Stomach (tissue), 9 donors: ENCODE data around the gene RAB8B. TPM values are rescaled to one million over a fixed set of nuclear protein-coding genes. Genes with fewer than 3 reads are reported as not detected.

ENCODE experiments used
- DNase-seq, 2 donors: peaks; one replicate each; pipeline versions ENCODE4 v3.0.0 to v3.0.0-alpha.2; 2013 to 2019
- H3K27ac ChIP-seq, 5 donors: fragments of 200-600 bp in 4 of 5; sonication (generic) in 4 of 5; one replicate each; pipeline ENCODE4 v1.5.1; 2013 to 2019; ENCODE audit warnings: mild to moderate bottlenecking in 1 of 5, moderate library complexity in 1 of 5
- H3K27me3 ChIP-seq, 3 donors: fragments of 200-600 bp; sonication (generic); one replicate each; pipeline ENCODE4 v1.5.1; 2017 to 2019; ENCODE audit warnings: mixed run types in 1 of 3
- H3K36me3 ChIP-seq, 4 donors: fragments of 200-600 bp; sonication (generic); 1 replicate in 3 of 4; 2 replicates in 1 of 4; pipeline ENCODE4 v1.5.1; 2016 to 2019
- H3K4me1 ChIP-seq, 4 donors: fragments of 200-600 bp; sonication (generic); one replicate each; pipeline ENCODE4 v1.5.1; 2016 to 2019
- H3K4me3 ChIP-seq, 4 donors: fragments of 200-600 bp; sonication (generic) in 3 of 4; one replicate each; pipeline ENCODE4 v1.5.1; 2016 to 2019; ENCODE audit warnings: mild to moderate bottlenecking in 1 of 4
- H3K9me3 ChIP-seq, 4 donors: fragments of 200-600 bp; sonication (generic); one replicate each; pipeline ENCODE4 v1.5.1; 2016 to 2019
- CTCF ChIP-seq, 7 experiments: fragments of 450-650 bp in 4 of 7; fragments of 200-600 bp in 3 of 7; sonication (generic) in 3 of 7; IDR thresholded peaks; one replicate each; pipeline ENCODE4 v1.5.1; 2016 to 2019; ENCODE audit warnings: antibody characterized with exemption in 7 of 7, control low read depth in 2 of 7, mild to moderate bottlenecking in 1 of 7
- EP300 ChIP-seq: sonication (generic); formaldehyde crosslinking; IDR thresholded peaks from one replicate; pipeline ENCODE4 v1.6.1; 2017; ENCODE audit warnings: antibody characterized with exemption
- POLR2A ChIP-seq, 4 donors: fragments of 450-650 bp; IDR thresholded peaks; one replicate each; pipeline ENCODE4 v1.6.1; 2016; ENCODE audit warnings: antibody characterized with exemption in 4 of 4, control low read depth in 2 of 4, mild to moderate bottlenecking in 1 of 4, moderate library complexity in 1 of 4
- POLR2AphosphoS5 ChIP-seq, 3 donors: sonication (generic); formaldehyde crosslinking; IDR thresholded peaks; one replicate each; pipeline ENCODE4 v1.6.1; 2016; ENCODE audit warnings: antibody characterized with exemption in 3 of 3
- WGBS, 5 donors: extraction: QIAGEN DNeasy Blood & Tissue Kit in 3 of 5; methylation state at CpG; one replicate each; pipeline versions ENCODE4 v1.1.5 to v1.1.7; 2013 to 2018; 5-methylcytosine and 5-hydroxymethylcytosine counted together
- intact Hi-C: fragments of 100-400 bp; cut with DNase I; formaldehyde crosslinking; loops from one replicate; pipeline ENCODE4 v1.15.1; 2023; ENCODE audit warnings: low total_unique reads
- polyA plus RNA-seq, 3 donors: library from polyadenylated mRNA; stranded (reverse); fragments of 200-250 nt; gene quantifications; one replicate each; pipeline ENCODE4 v1.2.3, GENCODE V29; 2013
- total RNA-seq, 5 donors: library from RNA; depleted of rRNA; stranded (reverse); fragments of >200 nt; gene quantifications; one replicate each; pipeline versions ENCODE4 v1.1.0 to v1.2.3, GENCODE V29; 2014 to 2016
- donor health status: healthy with polysubstance abuse.
- donor health status: Bipolar disorder and iron deficiency.
- donor health status: healthy.

The RAB8B gene
- total and polyA plus RNA-seq, 8 donors: 2.0 to 103 (median 13.5) TPM

DNA sequence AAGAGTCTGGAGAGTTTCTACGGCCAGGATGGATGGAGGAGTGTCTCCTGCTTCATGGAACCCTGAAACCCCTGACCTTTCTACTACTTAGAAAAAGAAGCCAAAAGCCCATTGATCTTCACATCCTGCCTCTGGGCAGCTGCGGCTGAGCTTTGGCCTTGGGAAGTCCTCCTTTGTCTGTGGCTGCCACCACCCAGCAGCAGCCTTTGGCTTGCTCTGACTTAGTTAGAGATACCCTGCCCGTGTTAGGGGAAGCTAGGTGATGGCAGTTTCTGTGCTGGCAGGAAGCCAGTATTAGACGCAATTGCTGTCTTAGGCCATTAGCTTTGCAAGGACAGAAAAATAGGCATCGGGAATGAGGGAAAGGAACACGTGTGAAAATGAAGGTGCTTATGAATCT is 106.8 kb downstream of the RAB8B start:
- Histone ChIP-seq H3K4me1 (peaks cover 0 to 17% (median 1%) of the 10 kb centered on the region in 4 donors), H3K4me3 (no peak overlapping the region), H3K27me3 (no peaks in the 10 kb centered on the region), H3K9me3 (no peaks in the 10 kb centered on the region), H3K27ac (no peak overlapping the region), H3K36me3 (peaks cover 3 to 44% (median 30%) of the 10 kb centered on the region in 4 donors)
- DNase-seq: peak in 1 of 2 donors; percentile 53
- 67 to 81% (median 79%) methylated on average over 6 of the region's 6 CpGs for WGBS, 5 donors
- intact Hi-C loops: loop anchor here (10.0 kb wide), 1 partner anchor 99 kb away; no protein-coding TSS in a partner anchor
- TF ChIP-seq CTCF (IDR thresholded peaks at IDR 0.05): no peak
- TF ChIP-seq EP300: no peak
- no peak for TF ChIP-seq POLR2A (IDR thresholded peaks at IDR 0.05)
- TF ChIP-seq POLR2AphosphoS5 (IDR thresholded peaks at IDR 0.05): no peak

- intact Hi-C loops: loop anchor here (10.0 kb wide), 1 partner anchor 95 kb away; no protein-coding TSS in a partner anchor
- Histone ChIP-seq H3K27me3 (no peaks in the 10 kb centered on the region), H3K4me3 (no peak overlapping the region), H3K9me3 (no peaks in the 10 kb centered on the region), H3K36me3 (peaks cover 11 to 67% (median 59%) of the 10 kb centered on the region in 4 donors), H3K4me1 (peaks cover 0 to 5% (median 0%) of the 10 kb centered on the region in 4 donors), H3K27ac (no peak overlapping the region)
- DNase-seq: no peak
- TF ChIP-seq EP300 (no peak), POLR2A (IDR thresholded peaks at IDR 0.05) (no peak), CTCF (IDR thresholded peaks at IDR 0.05) (no peak), POLR2AphosphoS5 (IDR thresholded peaks at IDR 0.05) (no peak)
- 88 to 91% (median 90%) methylated on average over 7 of the region's 7 CpGs for WGBS, 5 donors
Observed at GRCh38 chr15:63299943-63300575, 110.7 kb downstream of the RAB8B start.

- H3K4me1 ChIP-seq: peaks cover 0 to 5% (median 0%) of the 10 kb centered on the region in 4 donors
- no peaks in the 10 kb centered on the region for H3K9me3 ChIP-seq
- TF ChIP-seq POLR2AphosphoS5 (IDR thresholded peaks at IDR 0.05) (no peak), POLR2A (IDR thresholded peaks at IDR 0.05) (no peak), CTCF (IDR thresholded peaks at IDR 0.05) (no peak), EP300 (no peak)
- H3K27me3 ChIP-seq: no peaks in the 10 kb centered on the region
- no peak overlapping the region for H3K4me3 ChIP-seq
- H3K36me3 ChIP-seq: peaks cover 14 to 76% (median 68%) of the 10 kb centered on the region in 4 donors
- 36 to 86% (median 60%) methylated on average over 1 of the region's 1 CpG for WGBS, 5 donors
- intact Hi-C loops: no loop called here
- H3K27ac ChIP-seq: no peak overlapping the region
- peak in 1 of 2 donors; percentile 36 for DNase-seq
Observed at GRCh38 chr15:63301088-63301487, 111.7 kb downstream of the RAB8B start.

DNA sequence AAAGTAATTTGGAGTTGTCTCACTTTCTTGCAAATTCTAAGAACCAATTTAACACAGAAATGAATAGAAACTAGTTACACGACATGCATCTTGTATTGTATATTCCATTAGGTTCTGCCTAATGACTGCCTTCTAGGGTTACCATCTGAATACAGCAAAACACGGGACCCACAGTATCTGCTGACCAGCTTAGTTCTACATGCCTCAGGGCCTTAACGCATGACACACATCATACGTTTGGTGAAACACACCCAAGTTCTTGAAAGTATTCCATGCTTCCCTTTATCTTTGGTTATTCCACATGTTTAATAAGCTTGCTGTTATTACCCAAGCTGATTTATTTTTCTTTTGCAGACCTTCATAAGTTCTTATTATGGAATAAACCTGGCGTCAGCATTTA is 115.9 kb downstream of the RAB8B start:
- intact Hi-C loops: no loop called here
- Histone ChIP-seq H3K4me1 (peaks cover 0 to 5% (median 0%) of the 10 kb centered on the region in 4 donors), H3K27ac (no peak overlapping the region), H3K27me3 (no peaks in the 10 kb centered on the region), H3K36me3 (peaks cover 18 to 66% (median 52%) of the 10 kb centered on the region in 4 donors), H3K4me3 (no peak overlapping the region), H3K9me3 (no peaks in the 10 kb centered on the region)
- TF ChIP-seq POLR2AphosphoS5 (IDR thresholded peaks at IDR 0.05) (no peak), POLR2A (IDR thresholded peaks at IDR 0.05) (no peak), CTCF (IDR thresholded peaks at IDR 0.05) (no peak), EP300 (no peak)
- WGBS, 5 donors: 92 to 96% (median 93%) methylated on average over 5 of the region's 5 CpGs
- no peak for DNase-seq
